Mucosa of stomach (tissue), 1 donor: ENCODE data around the gene PFDN2.

Experiments used
- H3K27me3 ChIP-seq: one replicate; pipeline ENCODE4 v1.7.0; 2013; ENCODE audit warnings: mild to moderate bottlenecking, low read length; ENCODE audit not compliant: control insufficient read depth, insufficient read depth
- H3K36me3 ChIP-seq: one replicate; pipeline ENCODE4 v1.7.0; 2013; ENCODE audit warnings: low read length; ENCODE audit not compliant: control insufficient read depth, insufficient read depth
- H3K4me1 ChIP-seq: one replicate; pipeline ENCODE4 v1.7.0; 2013; ENCODE audit warnings: mild to moderate bottlenecking, low read length; ENCODE audit not compliant: control insufficient read depth, insufficient read depth
- H3K4me3 ChIP-seq: one replicate; pipeline ENCODE4 v1.7.0; 2013; ENCODE audit warnings: low read length
- H3K9ac ChIP-seq: one replicate; pipeline ENCODE4 v1.7.0; 2013; ENCODE audit warnings: mild to moderate bottlenecking, low read length, moderate library complexity
- H3K9me3 ChIP-seq: one replicate; pipeline ENCODE4 v1.7.0; 2013; ENCODE audit warnings: mild to moderate bottlenecking, low read length, moderate library complexity; ENCODE audit not compliant: control insufficient read depth
- donor health status: Pancreatic carcinoma.

The PFDN2 gene

DNA sequence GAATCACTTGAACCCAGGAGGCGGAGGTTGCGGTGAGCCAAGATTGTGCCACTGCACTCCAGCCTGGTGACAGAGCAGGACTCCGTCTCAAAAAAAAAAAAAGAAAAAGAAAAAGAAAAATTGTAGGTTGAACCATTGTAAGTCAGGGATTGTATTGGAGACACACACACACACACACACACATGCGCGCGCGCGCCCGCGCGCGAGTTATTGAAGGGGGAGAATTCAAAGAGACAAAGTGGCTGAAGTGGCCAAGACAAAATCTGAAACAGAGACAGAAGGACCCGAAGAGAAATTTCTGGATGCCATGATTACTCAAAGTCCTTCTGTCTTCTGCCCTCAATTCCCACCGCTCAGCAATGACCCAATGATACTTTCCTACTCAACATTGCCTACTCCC, 23.4 kb downstream of the PFDN2 start:
- peaks cover 18% of the 10 kb centered on the region for H3K4me1 ChIP-seq

DNA sequence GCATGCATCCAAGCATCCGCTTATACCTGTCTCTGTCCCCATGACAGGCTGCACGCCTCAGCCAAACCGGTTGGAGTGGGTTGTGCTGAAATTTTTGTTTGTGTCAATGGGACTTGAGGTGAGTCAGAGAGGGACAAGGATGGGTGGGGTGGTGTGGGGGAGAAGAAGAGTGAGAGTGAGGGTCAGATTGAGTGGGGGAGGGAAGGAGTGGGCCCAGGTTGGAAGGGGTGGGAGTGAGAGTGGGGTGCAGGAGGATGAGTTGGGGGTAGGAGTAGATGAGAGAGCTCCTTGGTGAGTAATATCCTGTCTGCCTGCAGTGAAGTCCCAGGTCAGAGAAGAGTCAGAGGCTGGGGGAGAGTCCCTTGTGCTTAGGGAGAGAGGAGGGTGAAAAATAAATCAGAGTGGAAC, 25.2 kb downstream of the PFDN2 start:
- H3K9ac ChIP-seq: no peak overlapping the region
- H3K9me3 ChIP-seq: no peaks in the 10 kb centered on the region
- no peaks in the 10 kb centered on the region for H3K36me3 ChIP-seq
- peaks cover 28% of the 10 kb centered on the region for H3K4me1 ChIP-seq
- no peaks in the 10 kb centered on the region for H3K27me3 ChIP-seq
- no peak overlapping the region for H3K4me3 ChIP-seq

More for the DNA sequence above, 23.4 kb downstream of the PFDN2 start:
- H3K4me3 ChIP-seq: no peak overlapping the region
- no peaks in the 10 kb centered on the region for H3K36me3 ChIP-seq
- no peaks in the 10 kb centered on the region for H3K27me3 ChIP-seq
- H3K9ac ChIP-seq: no peak overlapping the region
- H3K9me3 ChIP-seq: no peaks in the 10 kb centered on the region

- no peak overlapping the region for H3K9ac ChIP-seq
- no peak overlapping the region for H3K4me3 ChIP-seq
- H3K4me1 ChIP-seq: peaks cover 28% of the 10 kb centered on the region
- H3K36me3 ChIP-seq: no peaks in the 10 kb centered on the region
- H3K27me3 ChIP-seq: no peaks in the 10 kb centered on the region
- H3K9me3 ChIP-seq: no peaks in the 10 kb centered on the region
Measured at GRCh38 chr1:161091796-161092507, 25.9 kb downstream of the PFDN2 start.

GRCh38 chr1:161091093-161091492, 26.7 kb downstream of the PFDN2 start:
- Histone ChIP-seq H3K9me3 (no peaks in the 10 kb centered on the region), H3K36me3 (no peaks in the 10 kb centered on the region), H3K4me1 (peaks cover 34% of the 10 kb centered on the region), H3K9ac (no peak overlapping the region), H3K4me3 (no peak overlapping the region), H3K27me3 (no peaks in the 10 kb centered on the region)

- no peaks in the 10 kb centered on the region for H3K27me3 ChIP-seq
- peaks cover 39% of the 10 kb centered on the region for H3K4me1 ChIP-seq
- H3K9me3 ChIP-seq: no peaks in the 10 kb centered on the region
- no peaks in the 10 kb centered on the region for H3K36me3 ChIP-seq
- no peak overlapping the region for H3K4me3 ChIP-seq
- H3K9ac ChIP-seq: no peak overlapping the region
Measured at GRCh38 chr1:161090617-161091016, 27.2 kb downstream of the PFDN2 start.

DNA sequence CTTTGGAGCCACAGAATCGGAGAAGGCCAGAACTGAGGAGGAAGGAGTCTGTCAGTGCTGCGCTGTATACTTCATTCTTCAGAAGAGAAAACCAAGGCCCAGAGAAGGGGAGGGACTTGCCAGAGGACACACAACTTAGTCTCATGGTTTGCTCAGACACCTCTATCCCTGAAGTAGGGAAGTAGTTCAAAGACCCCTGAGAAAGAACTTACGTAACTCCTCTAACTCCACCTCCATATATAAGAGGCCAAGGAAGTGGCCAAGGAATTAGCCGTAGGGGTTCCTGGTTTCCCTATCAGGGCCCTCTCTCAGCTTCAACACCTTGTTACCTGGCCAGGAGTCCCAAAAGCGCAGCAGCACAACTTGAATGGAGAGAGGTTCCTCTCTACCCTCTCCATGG, 27.9 kb downstream of the PFDN2 start:
- H3K4me3 ChIP-seq: no peak overlapping the region

GRCh38 chr1:161089251-161089924, 28.4 kb downstream of the PFDN2 start, which contains the start of gene NECTIN4:
Gene NECTIN4 (minus strand): TSS chr1:161089558. CDS start chr1:161089296, 262 bp downstream.
- Histone ChIP-seq H3K36me3 (no peaks in the 10 kb centered on the region), H3K4me1 (peaks cover 51% of the 10 kb centered on the region), H3K9ac (peak within 1 kb of the TSS; percentile 91), H3K27me3 (no peaks in the 10 kb centered on the region), H3K9me3 (no peaks in the 10 kb centered on the region), H3K4me3 (peak within 1 kb of the TSS; percentile 5)

More for the DNA sequence above, 27.9 kb downstream of the PFDN2 start:
- Histone ChIP-seq H3K9ac (peak overlapping the region; percentile 91), H3K4me1 (peaks cover 46% of the 10 kb centered on the region), H3K9me3 (no peaks in the 10 kb centered on the region), H3K27me3 (no peaks in the 10 kb centered on the region), H3K36me3 (no peaks in the 10 kb centered on the region)

DNA sequence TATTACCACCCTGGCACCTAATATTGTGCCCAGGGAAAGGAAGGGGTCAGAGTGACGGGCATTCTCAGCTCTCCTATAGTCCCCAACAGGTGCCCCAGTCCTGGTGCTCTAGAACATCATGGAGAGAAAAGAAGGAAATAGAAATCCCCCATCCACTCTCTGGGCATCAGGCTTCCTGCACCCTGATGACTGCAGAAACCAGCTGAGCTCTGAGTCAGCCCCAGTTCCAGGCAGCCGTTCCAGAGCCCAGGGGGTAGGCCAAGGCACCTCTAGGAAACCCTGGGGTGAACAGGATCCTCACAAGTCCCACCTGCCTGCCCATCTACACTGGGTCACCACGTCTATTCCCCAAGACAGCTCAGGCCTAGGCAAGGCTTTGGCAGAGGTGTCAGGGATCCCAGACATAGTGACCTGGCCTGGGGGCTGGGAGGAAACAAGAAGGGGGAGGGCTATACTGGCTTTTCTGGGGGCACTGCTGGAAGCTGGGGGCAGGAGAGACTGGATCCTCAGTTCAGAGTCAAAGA, 29.2 kb downstream of the PFDN2 start:
- Histone ChIP-seq H3K9ac (peak overlapping the region; percentile 91), H3K4me3 (peak overlapping the region; percentile 5), H3K27me3 (no peaks in the 10 kb centered on the region), H3K4me1 (peaks cover 58% of the 10 kb centered on the region), H3K9me3 (no peaks in the 10 kb centered on the region), H3K36me3 (no peaks in the 10 kb centered on the region)

- H3K4me3 ChIP-seq: peak overlapping the region; percentile 5
- H3K27me3 ChIP-seq: no peaks in the 10 kb centered on the region
- no peaks in the 10 kb centered on the region for H3K36me3 ChIP-seq
- no peaks in the 10 kb centered on the region for H3K9me3 ChIP-seq
- peaks cover 80% of the 10 kb centered on the region for H3K4me1 ChIP-seq
- H3K9ac ChIP-seq: peak overlapping the region; percentile 91
Measured at GRCh38 chr1:161086457-161086856, 31.4 kb downstream of the PFDN2 start.

GRCh38 chr1:161085165-161085564, 32.7 kb downstream of the PFDN2 start:
- Histone ChIP-seq H3K4me1 (peaks cover 91% of the 10 kb centered on the region), H3K36me3 (no peaks in the 10 kb centered on the region), H3K9me3 (no peaks in the 10 kb centered on the region), H3K27me3 (no peaks in the 10 kb centered on the region), H3K4me3 (no peak overlapping the region), H3K9ac (peak overlapping the region; percentile 91)

- Histone ChIP-seq H3K27me3 (no peaks in the 10 kb centered on the region), H3K36me3 (no peaks in the 10 kb centered on the region), H3K4me3 (no peak overlapping the region), H3K9me3 (no peaks in the 10 kb centered on the region), H3K4me1 (peaks cover 89% of the 10 kb centered on the region), H3K9ac (peak overlapping the region; percentile 91)
Measured at GRCh38 chr1:161084597-161084988, 33.2 kb downstream of the PFDN2 start.
